ENCODE results near the gene MXD3. TPM values are rescaled to one million over a fixed set of nuclear protein-coding genes. Genes with fewer than 3 reads are reported as not detected.

MXD3 gene
- total RNA-seq, 1 donor from 2014 or later: 20.6 TPM

GRCh38 chr5:177276886-177277285, 34.8 kb downstream of the MXD3 start:
- Mint-ChIP-seq H3K27ac (no peak overlapping the region), H3K4me3 (ENCODE audit: low read depth) (no peak overlapping the region), H3K4me1 (ENCODE audit: low read depth) (peaks cover 2% of the 10 kb centered on the region), H3K9me3 (ENCODE audit: low read depth) (no peaks in the 10 kb centered on the region), H3K27me3 (no peaks in the 10 kb centered on the region), H3K36me3 (ENCODE audit: insufficient read depth) (peaks cover 30% of the 10 kb centered on the region)
- no peak for DNase-seq (ENCODE audit: low spot score, unreplicated experiment)
- TF ChIP-seq CTCF (IDR thresholded peaks at IDR 0.05; ENCODE audit: unreplicated experiment): no peak

GRCh38 chr5:177275883-177276282, 35.8 kb downstream of the MXD3 start:
- H3K27ac Mint-ChIP-seq: no peak overlapping the region
- no peaks in the 10 kb centered on the region for H3K9me3 Mint-ChIP-seq (ENCODE audit: low read depth)
- no peak for DNase-seq (ENCODE audit: low spot score, unreplicated experiment)
- no peak overlapping the region for H3K4me3 Mint-ChIP-seq (ENCODE audit: low read depth)
- peaks cover 2% of the 10 kb centered on the region for H3K4me1 Mint-ChIP-seq (ENCODE audit: low read depth)
- TF ChIP-seq CTCF (IDR thresholded peaks at IDR 0.05; ENCODE audit: unreplicated experiment): no peak
- no peaks in the 10 kb centered on the region for H3K27me3 Mint-ChIP-seq
- peaks cover 34% of the 10 kb centered on the region for H3K36me3 Mint-ChIP-seq (ENCODE audit: insufficient read depth)

GRCh38 chr5:177271113-177271512, 40.6 kb downstream of the MXD3 start:
- H3K9me3 Mint-ChIP-seq (ENCODE audit: low read depth): no peaks in the 10 kb centered on the region
- no peak for TF ChIP-seq CTCF (IDR thresholded peaks at IDR 0.05; ENCODE audit: unreplicated experiment)
- H3K27me3 Mint-ChIP-seq: no peaks in the 10 kb centered on the region
- H3K4me3 Mint-ChIP-seq (ENCODE audit: low read depth): no peak overlapping the region
- H3K36me3 Mint-ChIP-seq (ENCODE audit: insufficient read depth): peaks cover 31% of the 10 kb centered on the region
- peaks cover 2% of the 10 kb centered on the region for H3K4me1 Mint-ChIP-seq (ENCODE audit: low read depth)
- peak overlapping the region; percentile 80 for H3K27ac Mint-ChIP-seq
- no peak for DNase-seq (ENCODE audit: low spot score, unreplicated experiment)

GRCh38 chr5:177270653-177271052, 41.0 kb downstream of the MXD3 start:
- H3K4me3 Mint-ChIP-seq (ENCODE audit: low read depth): no peak overlapping the region
- peak overlapping the region; percentile 80 for H3K27ac Mint-ChIP-seq
- H3K27me3 Mint-ChIP-seq: no peaks in the 10 kb centered on the region
- TF ChIP-seq CTCF (IDR thresholded peaks at IDR 0.05; ENCODE audit: unreplicated experiment): no peak
- no peaks in the 10 kb centered on the region for H3K9me3 Mint-ChIP-seq (ENCODE audit: low read depth)
- H3K36me3 Mint-ChIP-seq (ENCODE audit: insufficient read depth): peaks cover 34% of the 10 kb centered on the region
- peaks cover 2% of the 10 kb centered on the region for H3K4me1 Mint-ChIP-seq (ENCODE audit: low read depth)
- DNase-seq (ENCODE audit: low spot score, unreplicated experiment): no peak

DNA sequence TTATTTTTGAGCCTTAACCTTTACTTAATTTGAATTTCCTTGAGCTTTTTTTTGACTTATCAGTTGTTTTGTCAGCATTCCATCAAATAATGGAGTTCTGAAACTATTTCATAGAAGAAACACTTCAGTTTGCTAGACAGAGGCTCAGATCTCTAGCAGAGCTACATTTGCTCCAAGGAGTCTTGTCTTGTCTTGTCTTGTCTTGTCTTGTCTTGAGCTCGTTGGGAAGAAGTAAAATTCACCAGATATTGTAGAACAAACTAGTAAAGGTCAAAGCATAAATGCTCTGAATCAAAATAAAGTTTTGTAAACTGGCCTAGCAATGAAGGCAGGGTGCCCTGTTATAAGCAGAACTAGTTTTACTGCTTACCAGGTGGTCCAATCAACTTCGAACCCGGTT, 41.7 kb downstream of the MXD3 start:
- H3K36me3 Mint-ChIP-seq (ENCODE audit: insufficient read depth): peaks cover 33% of the 10 kb centered on the region
- no peaks in the 10 kb centered on the region for H3K9me3 Mint-ChIP-seq (ENCODE audit: low read depth)
- DNase-seq (ENCODE audit: low spot score, unreplicated experiment): no peak
- H3K27me3 Mint-ChIP-seq: no peaks in the 10 kb centered on the region
- peaks cover 2% of the 10 kb centered on the region for H3K4me1 Mint-ChIP-seq (ENCODE audit: low read depth)
- no peak overlapping the region for H3K27ac Mint-ChIP-seq
- no peak overlapping the region for H3K4me3 Mint-ChIP-seq (ENCODE audit: low read depth)
- TF ChIP-seq CTCF (IDR thresholded peaks at IDR 0.05; ENCODE audit: unreplicated experiment): no peak

All from progenitor cell of endocrine pancreas (in vitro differentiated cells).